ENCODE data around the gene INPP5A.
"Not testable (repeated sequence)": the region's sequence is repeated elsewhere in the genome, so short reads cannot be mapped to it uniquely, and the experiment has no call there.

The INPP5A gene

DNA sequence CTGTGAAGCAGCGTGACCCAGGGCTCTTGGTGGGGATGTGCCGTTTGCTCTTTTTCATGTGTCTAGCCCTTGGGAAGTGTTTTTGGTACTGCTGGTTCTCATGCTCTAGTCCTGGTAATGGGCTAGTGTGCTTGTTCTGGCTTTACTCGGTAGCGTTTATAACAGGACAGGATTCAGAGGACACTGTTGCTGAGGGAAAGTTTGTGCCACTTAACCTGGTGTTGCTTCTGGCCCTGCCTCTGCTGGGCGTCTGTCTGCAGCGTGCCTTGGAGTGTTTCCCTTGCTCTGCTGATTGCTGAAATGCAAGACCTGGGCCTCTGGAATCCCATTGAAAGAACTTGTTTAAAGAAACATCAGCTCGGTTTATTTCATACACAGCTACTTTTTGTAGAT is 35.0 kb downstream of the INPP5A start:
- ATAC-seq, result peak; percentile 35

DNA sequence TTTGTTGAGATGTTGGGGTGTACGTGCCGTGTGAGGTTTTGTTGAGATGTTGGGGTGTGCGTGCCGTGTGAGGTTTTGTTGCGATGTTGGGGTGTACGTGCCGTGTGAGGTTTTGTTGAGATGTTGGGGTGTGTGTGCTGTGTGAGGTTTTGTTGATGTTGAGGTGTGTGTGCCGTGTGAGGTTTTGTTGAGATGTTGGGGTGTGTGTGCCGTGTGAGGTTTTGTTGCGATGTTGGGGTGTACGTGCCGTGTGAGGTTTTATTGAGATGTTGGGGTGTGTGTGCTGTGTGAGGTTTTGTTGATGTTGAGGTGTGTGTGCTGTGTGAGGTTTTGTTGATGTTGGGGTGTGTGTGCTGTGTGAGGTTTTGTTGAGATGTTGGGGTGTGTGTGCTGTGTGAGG is 35.4 kb downstream of the INPP5A start:
- ATAC-seq, result not testable (repeated sequence)

More for the DNA sequence above, 35.0 kb downstream of the INPP5A start:
- TF ChIP-seq BACH2 (CRISPR knock-in tag; IDR thresholded peaks at IDR 0.05; ENCODE audit: borderline replicate concordance), result no peak
- TF ChIP-seq, protein P1, sequence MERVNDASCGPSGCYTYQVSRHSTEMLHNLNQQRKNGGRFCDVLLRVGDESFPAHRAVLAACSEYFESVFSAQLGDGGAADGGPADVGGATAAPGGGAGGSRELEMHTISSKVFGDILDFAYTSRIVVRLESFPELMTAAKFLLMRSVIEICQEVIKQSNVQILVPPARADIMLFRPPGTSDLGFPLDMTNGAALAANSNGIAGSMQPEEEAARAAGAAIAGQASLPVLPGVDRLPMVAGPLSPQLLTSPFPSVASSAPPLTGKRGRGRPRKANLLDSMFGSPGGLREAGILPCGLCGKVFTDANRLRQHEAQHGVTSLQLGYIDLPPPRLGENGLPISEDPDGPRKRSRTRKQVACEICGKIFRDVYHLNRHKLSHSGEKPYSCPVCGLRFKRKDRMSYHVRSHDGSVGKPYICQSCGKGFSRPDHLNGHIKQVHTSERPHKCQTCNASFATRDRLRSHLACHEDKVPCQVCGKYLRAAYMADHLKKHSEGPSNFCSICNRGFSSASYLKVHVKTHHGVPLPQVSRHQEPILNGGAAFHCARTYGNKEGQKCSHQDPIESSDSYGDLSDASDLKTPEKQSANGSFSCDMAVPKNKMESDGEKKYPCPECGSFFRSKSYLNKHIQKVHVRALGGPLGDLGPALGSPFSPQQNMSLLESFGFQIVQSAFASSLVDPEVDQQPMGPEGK (CRISPR knock-in tag; IDR thresholded peaks at IDR 0.05; ENCODE audit: borderline replicate concordance), result no peak
- no peak for TF ChIP-seq PPARA (CRISPR knock-in tag; IDR thresholded peaks at IDR 0.05; ENCODE audit: borderline replicate concordance)
- TF ChIP-seq ISL1 (CRISPR knock-in tag; IDR thresholded peaks at IDR 0.05), result no peak
- no peak for TF ChIP-seq RARB (CRISPR knock-in tag; IDR thresholded peaks at IDR 0.05)
- no peak for TF ChIP-seq GLIS3 (CRISPR knock-in tag; IDR thresholded peaks at IDR 0.05)
- no peak for TF ChIP-seq ZNF70 (CRISPR knock-in tag; IDR thresholded peaks at IDR 0.05)
- TF ChIP-seq ARNTL (CRISPR knock-in tag; IDR thresholded peaks at IDR 0.05; ENCODE audit: borderline replicate concordance, low read depth), result no peak
- TF ChIP-seq ZNF8 (CRISPR knock-in tag; IDR thresholded peaks at IDR 0.05), result no peak
- TF ChIP-seq CSDC2 (CRISPR knock-in tag; IDR thresholded peaks at IDR 0.05), result no peak
- TF ChIP-seq ZFP30 (CRISPR knock-in tag; IDR thresholded peaks at IDR 0.05), result no peak
- TF ChIP-seq OSR1 (CRISPR knock-in tag; IDR thresholded peaks at IDR 0.05), result no peak
- TF ChIP-seq TCF4 (CRISPR knock-in tag; IDR thresholded peaks at IDR 0.05; ENCODE audit: borderline replicate concordance), result no peak
- no peak for TF ChIP-seq ESRRG (CRISPR knock-in tag; IDR thresholded peaks at IDR 0.05)
- no peak for TF ChIP-seq ZNF565 (CRISPR knock-in tag; conservative IDR thresholded peaks at IDR 0.05; ENCODE audit: low read depth)

- no peak for ATAC-seq
- TF ChIP-seq OSR1 (CRISPR knock-in tag; IDR thresholded peaks at IDR 0.05) (no peak), CSDC2 (CRISPR knock-in tag; IDR thresholded peaks at IDR 0.05) (no peak), ZNF70 (CRISPR knock-in tag; IDR thresholded peaks at IDR 0.05) (no peak), ISL1 (CRISPR knock-in tag; IDR thresholded peaks at IDR 0.05) (no peak), ZNF8 (CRISPR knock-in tag; IDR thresholded peaks at IDR 0.05) (no peak), ZFP30 (CRISPR knock-in tag; IDR thresholded peaks at IDR 0.05) (no peak), POU6F1 (CRISPR knock-in tag; IDR thresholded peaks at IDR 0.05; ENCODE audit: borderline replicate concordance, low read depth) (no peak), TCF4 (CRISPR knock-in tag; IDR thresholded peaks at IDR 0.05; ENCODE audit: borderline replicate concordance) (no peak), ZC3H10 (CRISPR knock-in tag; IDR thresholded peaks at IDR 0.05) (no peak)
- TF ChIP-seq, protein P2, sequence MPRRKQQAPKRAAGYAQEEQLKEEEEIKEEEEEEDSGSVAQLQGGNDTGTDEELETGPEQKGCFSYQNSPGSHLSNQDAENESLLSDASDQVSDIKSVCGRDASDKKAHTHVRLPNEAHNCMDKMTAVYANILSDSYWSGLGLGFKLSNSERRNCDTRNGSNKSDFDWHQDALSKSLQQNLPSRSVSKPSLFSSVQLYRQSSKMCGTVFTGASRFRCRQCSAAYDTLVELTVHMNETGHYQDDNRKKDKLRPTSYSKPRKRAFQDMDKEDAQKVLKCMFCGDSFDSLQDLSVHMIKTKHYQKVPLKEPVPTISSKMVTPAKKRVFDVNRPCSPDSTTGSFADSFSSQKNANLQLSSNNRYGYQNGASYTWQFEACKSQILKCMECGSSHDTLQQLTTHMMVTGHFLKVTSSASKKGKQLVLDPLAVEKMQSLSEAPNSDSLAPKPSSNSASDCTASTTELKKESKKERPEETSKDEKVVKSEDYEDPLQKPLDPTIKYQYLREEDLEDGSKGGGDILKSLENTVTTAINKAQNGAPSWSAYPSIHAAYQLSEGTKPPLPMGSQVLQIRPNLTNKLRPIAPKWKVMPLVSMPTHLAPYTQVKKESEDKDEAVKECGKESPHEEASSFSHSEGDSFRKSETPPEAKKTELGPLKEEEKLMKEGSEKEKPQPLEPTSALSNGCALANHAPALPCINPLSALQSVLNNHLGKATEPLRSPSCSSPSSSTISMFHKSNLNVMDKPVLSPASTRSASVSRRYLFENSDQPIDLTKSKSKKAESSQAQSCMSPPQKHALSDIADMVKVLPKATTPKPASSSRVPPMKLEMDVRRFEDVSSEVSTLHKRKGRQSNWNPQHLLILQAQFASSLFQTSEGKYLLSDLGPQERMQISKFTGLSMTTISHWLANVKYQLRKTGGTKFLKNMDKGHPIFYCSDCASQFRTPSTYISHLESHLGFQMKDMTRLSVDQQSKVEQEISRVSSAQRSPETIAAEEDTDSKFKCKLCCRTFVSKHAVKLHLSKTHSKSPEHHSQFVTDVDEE (CRISPR knock-in tag; IDR thresholded peaks at IDR 0.05), result no peak
- TF ChIP-seq, protein P3, sequence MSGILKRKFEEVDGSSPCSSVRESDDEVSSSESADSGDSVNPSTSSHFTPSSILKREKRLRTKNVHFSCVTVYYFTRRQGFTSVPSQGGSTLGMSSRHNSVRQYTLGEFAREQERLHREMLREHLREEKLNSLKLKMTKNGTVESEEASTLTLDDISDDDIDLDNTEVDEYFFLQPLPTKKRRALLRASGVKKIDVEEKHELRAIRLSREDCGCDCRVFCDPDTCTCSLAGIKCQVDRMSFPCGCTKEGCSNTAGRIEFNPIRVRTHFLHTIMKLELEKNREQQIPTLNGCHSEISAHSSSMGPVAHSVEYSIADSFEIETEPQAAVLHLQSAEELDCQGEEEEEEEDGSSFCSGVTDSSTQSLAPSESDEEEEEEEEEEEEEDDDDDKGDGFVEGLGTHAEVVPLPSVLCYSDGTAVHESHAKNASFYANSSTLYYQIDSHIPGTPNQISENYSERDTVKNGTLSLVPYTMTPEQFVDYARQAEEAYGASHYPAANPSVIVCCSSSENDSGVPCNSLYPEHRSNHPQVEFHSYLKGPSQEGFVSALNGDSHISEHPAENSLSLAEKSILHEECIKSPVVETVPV (CRISPR knock-in tag; IDR thresholded peaks at IDR 0.05), result no peak
Observed at GRCh38 chr10:132574288-132574687, 36.7 kb downstream of the INPP5A start.

- ATAC-seq, result no peak
- TF ChIP-seq ZNF565 (CRISPR knock-in tag; conservative IDR thresholded peaks at IDR 0.05; ENCODE audit: low read depth) (no peak), ZNF8 (CRISPR knock-in tag; IDR thresholded peaks at IDR 0.05) (no peak), OSR1 (CRISPR knock-in tag; IDR thresholded peaks at IDR 0.05) (no peak), CSDC2 (CRISPR knock-in tag; IDR thresholded peaks at IDR 0.05) (no peak), BACH2 (CRISPR knock-in tag; IDR thresholded peaks at IDR 0.05; ENCODE audit: borderline replicate concordance) (no peak), CREB5 (CRISPR knock-in tag; IDR thresholded peaks at IDR 0.05; ENCODE audit: low read depth) (no peak), SNAI2 (CRISPR knock-in tag; IDR thresholded peaks at IDR 0.05) (no peak), ISL1 (CRISPR knock-in tag; IDR thresholded peaks at IDR 0.05) (no peak), RARB (CRISPR knock-in tag; IDR thresholded peaks at IDR 0.05) (no peak), ESRRG (CRISPR knock-in tag; IDR thresholded peaks at IDR 0.05) (no peak)
- TF ChIP-seq, protein P2 (CRISPR knock-in tag; IDR thresholded peaks at IDR 0.05), result no peak
Observed at GRCh38 chr10:132574783-132575319, 37.3 kb downstream of the INPP5A start.

Data from SK-N-SH treated with all-trans-retinoic acid at 6 μM for 48 hours (cell line).